HCT116 (cell line): ENCODE results near the gene AMER2. TPM values are rescaled to one million over a fixed set of nuclear protein-coding genes. Genes with fewer than 3 reads are reported as not detected.

Source experiments
- ATAC-seq: fragments of 200-7000 bp; cut with Tn5 transposase; 2 replicates; pipeline ENCODE4 v1.9.1; 2020; ENCODE audit warnings: mild to moderate bottlenecking, moderate library complexity
- BruUV-seq: library from RNA; stranded (reverse); fragments of 400-500 nt; replicated peaks from 2 replicates; lab custom pipeline; 2021; lab: Mats Ljungman, UMichigan
- CTCF ChIA-PET: fragments of 300-600 bp; sonication (Branson Sonifier 250); formaldehyde crosslinking; loops from one replicate; lab custom pipeline; 2021; ENCODE audit warnings: antibody characterized with exemption; lab: Charles Lee
- POLR2A ChIA-PET: fragments of 300-600, 350-600 bp; sonication (Branson Sonifier 250); formaldehyde crosslinking; loops from one replicate; lab custom pipeline; 2021; ENCODE audit warnings: antibody characterized with exemption; lab: Charles Lee
- RAD21 ChIA-PET, 2 experiments: fragments of 300-600 bp; sonication (Branson Sonifier 250); formaldehyde crosslinking; loops; one replicate each; lab custom pipeline; 2023; ENCODE audit warnings: low total read pairs in 2 of 2; ENCODE audit not compliant: uncharacterized antibody in 2 of 2, unreplicated experiment in 2 of 2, low non-redundant PET in 1 of 2; lab: Charles Lee
- DNase-seq: peaks from one replicate; pipeline ENCODE4 v3.0.0-alpha.2; 2010; ENCODE audit warnings: low read depth, low spot score
- H2AFZ ChIP-seq: fragments of 200-600 bp; shearing (Covaris generic), sonication (generic); 2 replicates; pipeline ENCODE4 v1.6.1; 2017; ENCODE audit warnings: low read depth, mixed run types, mixed read lengths, antibody characterized with exemption, low read length; ENCODE audit not compliant: poor library complexity, severe bottlenecking
- H3K27ac ChIP-seq: 2 replicates; pipeline ENCODE4 v1.5.1; 2012; ENCODE audit warnings: low read depth, low read length
- H3K27me3 ChIP-seq: fragments of 200-600 bp; sonication (generic); 2 replicates; pipeline ENCODE4 v1.6.1; 2016; ENCODE audit warnings: mixed run types, low read length, mixed read lengths; ENCODE audit not compliant: insufficient read depth
- H3K36me3 ChIP-seq, 2 experiments: fragments of 200-500 bp in 1 of 2; fragments of 200-600 bp in 1 of 2; sonication (Bioruptor generic) in 1 of 2; sonication (generic) in 1 of 2; 2 replicates each; pipeline versions ENCODE4 v1.5.1 to v1.6.1; 2014 to 2016; ENCODE audit warnings: low read length in 2 of 2, inconsistent platforms in 1 of 2, mixed read lengths in 1 of 2, mixed run types in 1 of 2; ENCODE audit not compliant: insufficient read depth in 2 of 2, control insufficient read depth in 1 of 2
- H3K4me1 ChIP-seq, 2 experiments: fragments of 200-600 bp in 1 of 2; sonication (generic) in 1 of 2; 2 replicates each; pipeline versions ENCODE4 v1.5.1 to v1.6.1; 2012 to 2017; ENCODE audit warnings: low read length in 2 of 2, inconsistent platforms in 1 of 2, mild to moderate bottlenecking in 1 of 2, mixed read lengths in 1 of 2, mixed run types in 1 of 2, moderate library complexity in 1 of 2; ENCODE audit not compliant: insufficient read depth in 2 of 2, control insufficient read depth in 1 of 2
- H3K4me2 ChIP-seq: fragments of 200-600 bp; sonication (generic); 2 replicates; pipeline ENCODE4 v1.6.1; 2017; ENCODE audit warnings: mixed run types, low read length, mixed read lengths
- H3K4me3 ChIP-seq, 2 experiments: fragments of 200-600 bp in 1 of 2; sonication (generic) in 1 of 2; replicated peaks in 1 of 2; 2 replicates each; pipeline ENCODE4 v1.5.1; 2011 to 2016; ENCODE audit warnings: low read length in 2 of 2, control low read depth in 1 of 2, low read depth in 1 of 2, mild to moderate bottlenecking in 1 of 2, mixed read lengths in 1 of 2, mixed run types in 1 of 2
- H3K79me2 ChIP-seq: fragments of 200-600 bp; sonication (generic); 2 replicates; pipeline ENCODE4 v1.6.1; 2017; ENCODE audit warnings: mild to moderate bottlenecking, mixed run types, low read length, moderate library complexity, mixed read lengths; ENCODE audit not compliant: insufficient read depth
- H3K9ac ChIP-seq: fragments of 200-600 bp; sonication (generic); 2 replicates; pipeline ENCODE4 v1.6.1; 2016; ENCODE audit warnings: low read length, mixed read lengths
- H3K9me2 ChIP-seq: fragments of 200-600 bp; sonication (generic), shearing (Covaris generic); 2 replicates; pipeline ENCODE4 v1.6.1; 2017; ENCODE audit warnings: mixed run types, mild to moderate bottlenecking, moderate library complexity; ENCODE audit not compliant: insufficient read depth
- H3K9me3 ChIP-seq, 2 experiments: fragments of 200-500 bp in 1 of 2; fragments of 200-600 bp in 1 of 2; sonication (Bioruptor generic) in 1 of 2; sonication (generic) in 1 of 2; 2 replicates each; pipeline ENCODE4 v1.6.1; 2014 to 2017; ENCODE audit warnings: low read length in 2 of 2, mixed read lengths in 2 of 2, inconsistent platforms in 1 of 2, low read depth in 1 of 2, mild to moderate bottlenecking in 1 of 2, mixed run types in 1 of 2, moderate library complexity in 1 of 2; ENCODE audit not compliant: control insufficient read depth in 1 of 2, insufficient read depth in 1 of 2
- H4K20me1 ChIP-seq: fragments of 200-600 bp; sonication (generic), shearing (Covaris generic); 2 replicates; pipeline ENCODE4 v1.6.1; 2017; ENCODE audit warnings: mixed run types, mild to moderate bottlenecking, moderate library complexity; ENCODE audit not compliant: insufficient read depth
- ATF3 ChIP-seq: IDR thresholded peaks from 2 replicates; pipeline ENCODE4 v1.6.1; 2012
- EZH2 ChIP-seq: fragments of 200-600 bp; sonication (generic); IDR thresholded peaks from 2 replicates; pipeline ENCODE4 v1.6.1; 2017; ENCODE audit warnings: antibody characterized with exemption, mixed run types
- EZH2phosphoT487 ChIP-seq: fragments of 200-600 bp; IDR thresholded peaks from 2 replicates; pipeline ENCODE4 v1.6.1; 2018; ENCODE audit warnings: antibody characterized with exemption, borderline replicate concordance
- FOSL1 ChIP-seq: IDR thresholded peaks from 2 replicates; pipeline ENCODE4 v1.6.1; 2012; ENCODE audit warnings: low read depth
- JUND ChIP-seq: IDR thresholded peaks from 2 replicates; pipeline ENCODE4 v1.6.1; 2012
- POLR2A ChIP-seq: IDR thresholded peaks from 2 replicates; pipeline ENCODE4 v1.7.0; 2011; ENCODE audit warnings: borderline replicate concordance; ENCODE audit not compliant: insufficient read depth, insufficient read length; ENCODE audit errors: extremely low read depth
- POLR2AphosphoS5 ChIP-seq: IDR thresholded peaks from 2 replicates; pipeline ENCODE4 v1.6.1; 2011; ENCODE audit warnings: mild to moderate bottlenecking, low read depth, low read length, moderate library complexity
- RAD21 ChIP-seq: IDR thresholded peaks from 2 replicates; pipeline ENCODE4 v1.6.1; 2012; ENCODE audit warnings: low read depth, mild to moderate bottlenecking
- SIN3A ChIP-seq: IDR thresholded peaks from 2 replicates; pipeline ENCODE4 v1.6.1; 2012; ENCODE audit warnings: low read depth
- SP1 ChIP-seq: IDR thresholded peaks from 2 replicates; pipeline ENCODE4 v1.6.1; 2012; ENCODE audit warnings: low read depth
- SRF ChIP-seq: IDR thresholded peaks from 2 replicates; pipeline ENCODE4 v1.6.1; 2012; ENCODE audit warnings: low read depth
- TCF7L2 ChIP-seq: IDR thresholded peaks from 2 replicates; pipeline ENCODE4 v1.7.0; 2011; ENCODE audit warnings: borderline replicate concordance, inconsistent platforms; ENCODE audit not compliant: insufficient read depth, insufficient read length; ENCODE audit errors: extremely low read depth
- YY1 ChIP-seq: IDR thresholded peaks from 2 replicates; pipeline ENCODE4 v1.6.1; 2011; ENCODE audit warnings: low read length, low read depth, moderate library complexity, mild to moderate bottlenecking; ENCODE audit not compliant: insufficient replicate concordance; ENCODE audit errors: extremely low read depth
- ZBTB33 ChIP-seq: IDR thresholded peaks from 2 replicates; pipeline ENCODE4 v1.6.1; 2011; ENCODE audit warnings: mild to moderate bottlenecking, low read length, moderate library complexity; ENCODE audit not compliant: insufficient replicate concordance; ENCODE audit errors: extremely low read depth
- ZFX ChIP-seq: fragments of 450-650 bp; IDR thresholded peaks from 2 replicates; pipeline ENCODE4 v1.6.1; 2017
- ZNF274 ChIP-seq: fragments of 200-500 bp; sonication (Bioruptor generic); IDR thresholded peaks from 2 replicates; pipeline ENCODE4 v1.6.1; 2014; ENCODE audit warnings: mild to moderate bottlenecking, low read depth, low read length, inconsistent platforms
- intact Hi-C: fragments of 100-400 bp; cut with micrococcal nuclease; formaldehyde crosslinking; loops from 2 replicates; pipeline ENCODE4 v1.10.0; 2022
- total RNA-seq: library from RNA; stranded (reverse); gene quantifications from one replicate; pipeline ENCODE4 v1.2.1, GENCODE V29; 2021; ENCODE audit not compliant: unreplicated experiment
- TF ChIP-seq, protein P1 (sequence below): IDR thresholded peaks from 2 replicates; pipeline ENCODE4 v1.6.1; 2012
- TF ChIP-seq, protein P2 (sequence below): IDR thresholded peaks from 2 replicates; pipeline ENCODE4 v1.6.1; 2012; ENCODE audit warnings: low read depth
- TF ChIP-seq, protein P3 (sequence below), 3 experiments: fragments of 200-600 bp in 1 of 3; sonication (generic) in 1 of 3; IDR thresholded peaks in 2 of 3; conservative IDR thresholded peaks in 1 of 3; 2 replicates each; pipeline ENCODE4 v1.5.1; 2012 to 2017; ENCODE audit warnings: low read depth in 2 of 3, low read length in 2 of 3, antibody characterized with exemption in 1 of 3, borderline replicate concordance in 1 of 3, control low read depth in 1 of 3, mild to moderate bottlenecking in 1 of 3, mixed read lengths in 1 of 3, mixed run types in 1 of 3, moderate library complexity in 1 of 3; ENCODE audit not compliant: insufficient read depth in 1 of 3

AMER2 gene
- total RNA-seq, 1 experiment from 2014 or later: not detected

DNA sequence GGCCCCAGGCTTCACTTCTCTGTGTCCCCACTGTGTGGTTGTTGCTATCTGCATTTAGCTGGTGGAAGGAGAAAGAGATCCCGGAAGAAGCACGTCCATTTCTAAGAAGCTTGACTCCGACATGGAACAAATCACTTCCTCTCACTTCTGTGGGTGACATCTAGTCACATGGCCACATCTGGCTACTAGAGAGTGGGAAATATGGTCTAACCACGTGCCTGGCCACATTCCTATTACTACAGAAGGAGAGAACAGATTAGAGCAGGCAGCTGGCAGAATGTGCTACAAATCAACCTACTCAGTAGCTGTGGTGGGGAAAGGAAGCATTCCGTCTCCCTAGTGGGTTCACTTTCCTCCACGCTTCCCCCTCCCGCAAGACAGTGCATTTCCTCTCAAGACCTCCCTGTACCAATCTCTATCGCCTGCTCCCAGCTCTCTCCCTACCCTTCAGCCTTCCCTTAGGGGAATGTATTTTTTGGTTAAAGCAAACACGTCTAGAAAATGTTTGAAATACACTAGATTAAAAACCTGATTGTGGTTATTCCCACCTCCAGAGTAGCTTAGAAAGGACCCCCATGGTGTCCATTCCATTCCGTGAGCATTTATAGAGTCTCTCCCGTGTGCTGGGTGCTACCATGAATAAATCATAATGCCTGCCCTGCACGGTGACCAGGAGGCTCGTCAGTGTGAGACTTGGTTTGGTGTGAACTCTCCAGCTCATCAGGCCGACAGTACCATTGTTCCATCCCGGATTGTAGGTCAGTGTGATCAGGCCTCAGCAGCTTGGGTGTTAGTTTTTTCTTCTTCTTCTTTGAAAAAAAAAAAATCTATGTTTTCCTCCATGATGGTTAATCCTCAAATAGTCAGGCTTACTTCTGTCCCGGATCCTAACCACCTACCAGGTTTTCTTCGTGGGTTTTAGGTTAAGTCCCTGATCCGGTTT is 8.0 kb upstream of the AMER2 start:
- Histone ChIP-seq H3K36me3 (no peaks in the 10 kb centered on the region), H3K27me3 (peaks cover 29% of the 10 kb centered on the region), H3K4me1 (no peaks in the 10 kb centered on the region), H2AFZ (no peak overlapping the region), H3K9me3 (no peaks in the 10 kb centered on the region), H3K79me2 (no peaks in the 10 kb centered on the region), H3K4me2 (no peak overlapping the region), H3K27ac (no peak overlapping the region), H3K9me2 (no peaks in the 10 kb centered on the region), H3K4me3 (no peak overlapping the region), H4K20me1 (no peaks in the 10 kb centered on the region), H3K9ac (no peak overlapping the region)
- POLR2A ChIA-PET: no interaction called here
- intact Hi-C loops: no loop called here
- ATAC-seq (no peak), DNase-seq (no peak)
- RAD21 ChIA-PET: no interaction called here
- CTCF ChIA-PET: no interaction called here
- BruUV-seq: no TSS peak
- no peak for TF ChIP-seq POLR2AphosphoS5
- TF ChIP-seq JUND: no peak
- TF ChIP-seq ZFX: no peak
- no peak for TF ChIP-seq SP1
- no peak for TF ChIP-seq EZH2phosphoT487
- TF ChIP-seq ZNF274: no peak
- TF ChIP-seq, protein P1, sequence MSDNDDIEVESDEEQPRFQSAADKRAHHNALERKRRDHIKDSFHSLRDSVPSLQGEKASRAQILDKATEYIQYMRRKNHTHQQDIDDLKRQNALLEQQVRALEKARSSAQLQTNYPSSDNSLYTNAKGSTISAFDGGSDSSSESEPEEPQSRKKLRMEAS: no peak
- TF ChIP-seq, protein P2, sequence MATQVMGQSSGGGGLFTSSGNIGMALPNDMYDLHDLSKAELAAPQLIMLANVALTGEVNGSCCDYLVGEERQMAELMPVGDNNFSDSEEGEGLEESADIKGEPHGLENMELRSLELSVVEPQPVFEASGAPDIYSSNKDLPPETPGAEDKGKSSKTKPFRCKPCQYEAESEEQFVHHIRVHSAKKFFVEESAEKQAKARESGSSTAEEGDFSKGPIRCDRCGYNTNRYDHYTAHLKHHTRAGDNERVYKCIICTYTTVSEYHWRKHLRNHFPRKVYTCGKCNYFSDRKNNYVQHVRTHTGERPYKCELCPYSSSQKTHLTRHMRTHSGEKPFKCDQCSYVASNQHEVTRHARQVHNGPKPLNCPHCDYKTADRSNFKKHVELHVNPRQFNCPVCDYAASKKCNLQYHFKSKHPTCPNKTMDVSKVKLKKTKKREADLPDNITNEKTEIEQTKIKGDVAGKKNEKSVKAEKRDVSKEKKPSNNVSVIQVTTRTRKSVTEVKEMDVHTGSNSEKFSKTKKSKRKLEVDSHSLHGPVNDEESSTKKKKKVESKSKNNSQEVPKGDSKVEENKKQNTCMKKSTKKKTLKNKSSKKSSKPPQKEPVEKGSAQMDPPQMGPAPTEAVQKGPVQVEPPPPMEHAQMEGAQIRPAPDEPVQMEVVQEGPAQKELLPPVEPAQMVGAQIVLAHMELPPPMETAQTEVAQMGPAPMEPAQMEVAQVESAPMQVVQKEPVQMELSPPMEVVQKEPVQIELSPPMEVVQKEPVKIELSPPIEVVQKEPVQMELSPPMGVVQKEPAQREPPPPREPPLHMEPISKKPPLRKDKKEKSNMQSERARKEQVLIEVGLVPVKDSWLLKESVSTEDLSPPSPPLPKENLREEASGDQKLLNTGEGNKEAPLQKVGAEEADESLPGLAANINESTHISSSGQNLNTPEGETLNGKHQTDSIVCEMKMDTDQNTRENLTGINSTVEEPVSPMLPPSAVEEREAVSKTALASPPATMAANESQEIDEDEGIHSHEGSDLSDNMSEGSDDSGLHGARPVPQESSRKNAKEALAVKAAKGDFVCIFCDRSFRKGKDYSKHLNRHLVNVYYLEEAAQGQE: no peak
- TF ChIP-seq RAD21: no peak
- TF ChIP-seq TCF7L2: no peak
- TF ChIP-seq ZBTB33: no peak
- TF ChIP-seq POLR2A: no peak
- TF ChIP-seq EZH2: no peak
- TF ChIP-seq FOSL1: no peak
- TF ChIP-seq YY1: no peak
- TF ChIP-seq ATF3: no peak
- TF ChIP-seq SIN3A: no peak
- no peak for TF ChIP-seq SRF
- TF ChIP-seq, protein P3, sequence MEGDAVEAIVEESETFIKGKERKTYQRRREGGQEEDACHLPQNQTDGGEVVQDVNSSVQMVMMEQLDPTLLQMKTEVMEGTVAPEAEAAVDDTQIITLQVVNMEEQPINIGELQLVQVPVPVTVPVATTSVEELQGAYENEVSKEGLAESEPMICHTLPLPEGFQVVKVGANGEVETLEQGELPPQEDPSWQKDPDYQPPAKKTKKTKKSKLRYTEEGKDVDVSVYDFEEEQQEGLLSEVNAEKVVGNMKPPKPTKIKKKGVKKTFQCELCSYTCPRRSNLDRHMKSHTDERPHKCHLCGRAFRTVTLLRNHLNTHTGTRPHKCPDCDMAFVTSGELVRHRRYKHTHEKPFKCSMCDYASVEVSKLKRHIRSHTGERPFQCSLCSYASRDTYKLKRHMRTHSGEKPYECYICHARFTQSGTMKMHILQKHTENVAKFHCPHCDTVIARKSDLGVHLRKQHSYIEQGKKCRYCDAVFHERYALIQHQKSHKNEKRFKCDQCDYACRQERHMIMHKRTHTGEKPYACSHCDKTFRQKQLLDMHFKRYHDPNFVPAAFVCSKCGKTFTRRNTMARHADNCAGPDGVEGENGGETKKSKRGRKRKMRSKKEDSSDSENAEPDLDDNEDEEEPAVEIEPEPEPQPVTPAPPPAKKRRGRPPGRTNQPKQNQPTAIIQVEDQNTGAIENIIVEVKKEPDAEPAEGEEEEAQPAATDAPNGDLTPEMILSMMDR (IDR thresholded peaks at IDR 0.05 in 2 of 3, conservative IDR thresholded peaks at IDR 0.05 in 1 of 3; ENCODE audit: borderline replicate concordance in 1 of 3, insufficient read depth in 1 of 3, low read depth in 2 of 3, low read length in 2 of 3): no peak
